ENCODE results near the gene BAD.

- TF ChIP-seq CTCF (IDR thresholded peaks at IDR 0.05; ENCODE audit: poor library complexity) (no peak), EZH2 (IDR thresholded peaks at IDR 0.05; ENCODE audit: borderline replicate concordance) (peak; percentile 10)
These were observed 12.6 kb upstream of the BAD start for GRCh38 chr11:64296830-64297698.

Data from hepatocyte (in vitro differentiated cells).